Neural progenitor cell (in vitro differentiated cells): ENCODE data around the gene FHAD1.

Experiments
- CTCF ChIP-seq: fragments of 200-600 bp; sonication (generic); IDR thresholded peaks from 2 replicates; pipeline ENCODE4 v1.5.1; 2017; ENCODE audit warnings: antibody characterized with exemption, mild to moderate bottlenecking
- EZH2 ChIP-seq: fragments of 200-600 bp; sonication (generic); IDR thresholded peaks from 2 replicates; pipeline ENCODE4 v1.6.1; 2017; ENCODE audit warnings: antibody characterized with exemption, mild to moderate bottlenecking, moderate library complexity
- EZH2phosphoT487 ChIP-seq: fragments of 200-600 bp; sonication (generic); IDR thresholded peaks from 2 replicates; pipeline ENCODE4 v1.6.1; 2017; ENCODE audit warnings: antibody characterized with exemption

GRCh38 chr1:15397236-15397635 lies 150.2 kb downstream of the FHAD1 start:
- TF ChIP-seq EZH2phosphoT487 (no peak), EZH2 (no peak), CTCF (no peak)
